GM19023 (cell line): ENCODE results near the gene RAD51B.
A peak's percentile ranks its signal among the peaks of the same experiment; 100 is the strongest.

Source experiments
- ATAC-seq: cut with Tn5 transposase; IDR thresholded peaks from one replicate; pipeline ENCODE4 v1.9.1; 2021; ENCODE audit warnings: mild to moderate bottlenecking, moderate library complexity; ENCODE audit not compliant: unreplicated experiment

Gene RAD51B

DNA sequence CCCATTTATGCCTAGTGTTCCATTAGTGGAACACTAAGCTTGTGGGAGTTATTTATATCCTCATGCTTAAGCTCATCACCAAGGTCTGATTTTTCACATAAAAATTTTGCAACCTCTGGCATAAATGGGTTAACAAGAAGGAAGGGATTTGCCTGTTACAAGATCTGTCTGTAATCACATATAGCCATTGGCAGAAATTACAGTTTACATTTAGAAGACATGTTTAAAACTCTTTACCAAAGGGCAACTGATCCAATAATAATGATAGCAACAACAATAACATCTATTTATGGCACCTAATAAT, 550.4 kb downstream of the RAD51B start:
- no peak for ATAC-seq

DNA sequence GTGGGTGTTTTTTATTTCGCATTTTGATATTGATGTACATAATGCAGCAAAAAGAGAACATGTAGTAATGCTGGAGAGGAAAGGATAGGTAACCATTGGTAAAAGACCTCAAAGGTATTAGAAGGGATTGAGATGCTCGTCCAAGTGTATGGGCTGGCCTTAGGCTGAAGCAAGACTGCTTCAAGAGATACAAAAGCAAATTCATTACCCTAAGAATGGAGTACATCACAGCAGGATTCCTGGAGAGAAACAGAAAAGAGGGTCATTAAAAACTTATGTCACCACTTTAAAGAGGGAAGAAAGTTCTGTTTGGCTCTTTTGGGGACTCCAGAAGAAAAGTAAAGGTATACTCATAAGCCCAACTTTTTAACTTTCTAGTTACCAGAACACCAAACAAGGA, 552.8 kb downstream of the RAD51B start:
- ATAC-seq: no peak

DNA sequence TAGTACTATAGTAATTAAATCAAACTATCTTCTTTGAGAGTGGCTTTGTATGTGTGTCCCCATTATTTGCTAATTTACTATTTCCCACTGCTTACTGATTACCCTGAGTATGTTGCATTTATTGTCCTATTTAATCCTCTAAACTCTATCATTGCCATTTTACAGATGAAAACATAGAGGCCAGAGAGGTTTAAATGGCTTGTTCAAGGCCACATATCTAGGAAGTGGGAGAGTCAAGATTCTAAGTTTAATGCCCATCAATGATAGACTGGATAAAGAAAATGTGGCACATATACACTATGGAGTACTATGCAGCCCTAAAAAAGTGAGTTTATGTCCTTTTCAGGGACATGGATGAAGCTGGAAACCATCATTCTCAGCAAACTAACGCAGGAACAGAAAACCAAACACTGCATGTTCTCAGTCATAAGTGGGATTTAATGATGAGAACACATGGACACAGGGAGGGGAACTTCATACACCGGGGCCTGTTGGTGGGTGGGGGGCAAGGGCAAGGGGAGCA, 553.6 kb downstream of the RAD51B start:
- ATAC-seq: no peak

DNA sequence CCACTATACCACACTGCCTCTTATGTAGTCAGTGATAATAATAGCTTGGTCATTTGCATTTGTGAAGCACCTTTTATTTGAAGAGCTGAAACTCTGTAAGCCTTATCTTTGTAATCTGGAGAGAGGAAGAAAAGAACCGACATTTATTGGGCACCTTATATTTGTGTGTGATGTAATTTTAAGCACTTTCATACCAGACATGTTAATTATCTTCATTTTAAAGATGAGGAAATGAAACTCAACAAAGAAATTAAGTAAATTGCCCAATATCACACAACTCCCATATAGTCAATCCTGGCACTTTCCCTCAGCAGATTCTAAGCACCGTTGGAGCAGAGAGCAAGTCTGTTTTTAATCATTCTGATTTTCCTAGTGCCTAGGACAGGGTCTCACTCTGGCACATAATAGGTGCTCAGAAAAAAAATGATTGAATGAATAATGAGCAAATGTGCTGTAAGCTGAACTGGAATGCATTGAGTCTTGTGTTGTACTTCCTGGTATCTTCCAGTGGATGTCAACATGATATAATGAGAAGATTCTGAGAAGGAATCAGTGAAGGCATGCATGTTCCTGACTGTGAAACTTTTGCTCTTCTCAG, 554.4 kb downstream of the RAD51B start:
- ATAC-seq: no peak

DNA sequence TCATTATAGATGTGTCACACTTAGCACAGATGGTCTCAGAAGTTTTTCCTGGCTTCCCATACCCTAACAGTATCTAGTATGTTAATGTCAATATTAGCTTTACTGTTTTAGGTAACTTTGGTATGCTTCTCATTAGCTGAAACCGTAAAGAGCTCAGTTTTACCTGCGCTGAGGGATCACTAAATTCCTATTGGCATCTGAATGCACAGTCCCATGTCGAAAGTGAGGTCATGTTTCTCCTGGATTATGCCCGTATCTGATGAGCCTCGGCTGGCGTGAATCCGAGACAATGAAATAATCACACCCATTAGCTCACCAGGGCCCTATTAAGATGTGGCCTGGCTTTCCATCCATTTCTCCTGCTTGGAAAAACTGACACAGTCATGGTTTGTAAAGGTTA, 555.1 kb downstream of the RAD51B start:
- ATAC-seq: no peak

DNA sequence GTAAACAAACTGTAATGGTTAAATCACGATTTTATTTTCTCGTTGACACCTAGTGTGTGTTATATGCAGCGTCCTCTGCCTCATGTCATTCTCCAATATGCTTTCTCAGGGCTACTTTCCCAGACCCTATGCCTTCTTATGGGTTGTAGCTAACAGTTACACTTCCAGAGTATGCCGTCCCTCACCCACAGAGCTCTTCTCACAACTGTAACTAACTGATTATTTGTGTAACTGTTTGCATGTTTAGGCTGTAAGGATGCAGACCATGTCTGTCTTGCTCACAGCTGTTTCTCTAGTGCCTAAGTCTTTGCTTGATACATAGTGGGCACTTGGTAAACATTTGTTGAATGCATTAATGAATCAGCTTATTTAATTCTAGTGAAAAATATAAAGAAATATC, 555.8 kb downstream of the RAD51B start:
- ATAC-seq: no peak

DNA sequence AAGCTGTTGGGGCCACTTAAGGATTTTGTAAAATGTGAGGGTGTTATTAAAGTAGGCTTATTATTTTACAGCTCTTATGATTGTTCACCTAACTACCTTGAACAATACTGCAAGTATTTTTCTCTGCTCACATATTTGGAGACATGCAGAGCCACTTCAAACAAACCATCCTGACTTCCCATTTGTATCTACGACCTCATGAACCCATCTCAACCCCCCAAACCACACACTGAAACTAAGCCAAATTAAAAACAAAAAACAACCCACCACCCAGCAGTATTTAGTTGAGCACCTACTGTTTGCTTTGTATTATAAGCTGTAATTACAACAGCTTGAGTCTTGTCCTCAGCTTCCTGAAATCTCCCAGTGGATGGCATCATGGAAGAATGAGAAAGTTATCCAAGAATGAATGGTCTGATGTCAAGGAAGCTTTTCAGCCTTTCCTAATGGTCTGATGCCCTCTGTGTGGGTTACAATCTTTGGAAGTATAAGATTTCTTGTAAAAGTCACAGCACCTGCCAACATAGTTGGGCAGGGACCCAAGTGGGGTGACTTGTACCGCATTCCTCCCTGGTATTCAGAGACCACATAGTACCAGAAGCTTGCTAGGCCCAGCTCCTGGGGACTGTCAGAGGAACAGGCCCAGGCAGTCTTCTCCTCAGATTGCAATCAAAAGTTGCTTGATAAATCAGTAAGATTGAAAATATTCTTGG, 556.6 kb downstream of the RAD51B start:
- ATAC-seq: no peak

DNA sequence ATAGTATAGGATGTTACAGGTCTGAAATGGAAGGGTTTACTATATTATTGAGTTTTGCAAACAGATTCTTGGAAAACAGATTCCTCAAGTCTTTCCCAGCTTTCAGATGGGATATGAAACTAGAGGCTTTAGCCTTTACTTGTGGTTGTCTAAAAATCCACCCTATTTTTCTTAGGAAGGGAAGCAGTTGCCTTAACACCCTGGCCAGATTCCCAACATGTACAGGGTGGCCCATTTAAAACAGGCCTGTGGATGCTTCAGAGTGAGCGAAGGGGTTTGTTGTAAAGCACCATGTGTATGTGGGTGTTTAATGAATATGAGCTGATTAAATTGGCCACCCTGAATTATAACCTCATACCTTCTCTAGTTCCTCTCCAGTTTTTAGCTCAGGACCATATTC, 557.4 kb downstream of the RAD51B start:
- no peak for ATAC-seq

DNA sequence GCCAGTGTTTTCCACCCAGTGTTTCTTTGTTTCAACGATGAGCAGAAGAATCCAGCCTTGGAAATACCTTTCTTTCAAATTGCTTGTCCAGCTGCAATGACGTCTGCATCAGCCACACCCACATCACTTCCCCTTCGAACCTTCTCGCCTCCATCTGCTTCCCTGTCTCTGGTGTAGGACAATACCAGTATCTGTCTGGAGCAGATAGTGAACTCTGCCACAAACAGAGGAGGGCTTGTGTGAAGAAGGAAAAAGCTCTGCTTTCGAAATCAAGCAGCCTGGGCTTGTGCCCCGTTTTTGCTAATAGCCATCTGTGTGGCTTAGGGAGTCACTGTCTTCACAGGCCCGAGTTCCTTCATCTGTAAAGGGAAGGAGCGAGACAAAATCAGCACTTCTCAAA, 557.9 kb downstream of the RAD51B start:
- no peak for ATAC-seq

DNA sequence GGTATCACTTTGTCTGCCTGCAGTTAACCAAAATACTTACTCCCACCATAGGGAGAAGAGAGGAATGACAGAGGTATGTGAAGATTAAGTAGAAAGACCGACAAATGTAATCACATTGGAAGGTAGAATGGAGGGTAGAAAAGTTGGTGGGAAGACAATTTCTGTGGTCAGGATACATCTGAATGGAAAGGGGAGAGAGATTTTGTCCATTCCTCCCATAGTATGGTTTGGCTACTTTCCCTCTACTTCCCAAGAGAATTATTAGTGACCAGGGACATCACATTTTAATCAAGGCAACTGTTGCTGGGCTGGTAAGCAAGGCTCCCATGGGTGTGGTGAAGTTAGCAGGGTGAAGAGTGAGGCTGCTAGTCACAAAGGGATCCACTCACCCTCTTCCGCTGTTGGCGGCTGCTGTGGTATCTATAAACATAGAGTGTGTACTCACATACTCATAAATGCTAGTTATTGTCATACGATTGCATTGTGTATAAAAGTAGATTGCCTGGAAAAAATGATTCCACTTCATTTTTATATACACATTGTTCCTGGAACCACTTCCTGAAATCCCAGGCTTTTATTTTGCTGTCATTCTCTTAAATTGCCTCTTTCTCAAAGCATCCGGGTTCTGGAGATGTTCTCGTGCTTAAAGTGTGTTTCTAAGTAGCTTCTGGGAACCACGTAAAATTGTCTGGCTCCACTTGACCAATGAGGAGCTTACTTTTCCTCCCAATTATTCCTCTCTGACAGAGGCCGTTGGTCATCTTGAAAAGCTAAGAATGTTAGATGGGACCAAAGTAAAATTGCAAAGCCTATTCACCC, 560.1 kb downstream of the RAD51B start:
- no peak for ATAC-seq

DNA sequence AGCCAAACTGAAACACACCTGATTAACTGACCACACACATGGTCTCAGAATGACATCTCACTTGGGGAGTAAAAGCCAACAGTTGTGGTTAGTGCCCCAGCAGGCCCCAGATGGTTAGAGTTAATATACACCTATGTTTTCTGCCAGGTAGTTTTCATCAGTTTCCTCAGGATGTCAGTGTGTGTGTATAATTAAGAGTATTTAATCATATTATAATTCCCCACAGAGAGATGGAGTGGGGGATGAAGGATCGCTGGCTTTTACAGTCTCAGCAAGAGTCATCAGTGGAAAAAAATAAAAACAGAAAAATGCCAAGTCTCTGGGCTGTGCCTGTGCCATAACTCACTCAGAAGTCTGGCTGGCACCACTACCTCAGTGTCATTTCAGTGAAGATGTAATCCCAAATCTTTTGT, 560.8 kb downstream of the RAD51B start:
- ATAC-seq: peak; percentile 71

DNA sequence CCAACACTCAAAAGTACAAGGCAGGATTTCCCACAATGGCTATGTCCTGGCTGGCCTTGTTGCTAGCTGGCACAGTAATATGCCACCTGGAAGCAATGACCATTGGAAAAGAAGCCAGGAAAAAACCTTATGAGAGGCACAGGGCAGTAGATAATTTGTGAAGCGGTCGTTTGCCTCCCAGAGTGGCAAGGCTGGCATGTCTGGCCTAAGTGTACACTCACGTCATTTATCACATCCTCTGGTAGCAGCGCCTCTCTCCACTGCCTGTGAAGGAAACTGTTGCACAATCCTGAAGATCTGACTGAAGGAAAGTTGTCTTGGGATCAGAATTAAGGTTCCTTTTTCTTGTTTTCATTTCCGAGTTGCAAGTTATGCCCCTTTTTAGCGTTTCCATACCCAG, 564.8 kb downstream of the RAD51B start:
- ATAC-seq: no peak

DNA sequence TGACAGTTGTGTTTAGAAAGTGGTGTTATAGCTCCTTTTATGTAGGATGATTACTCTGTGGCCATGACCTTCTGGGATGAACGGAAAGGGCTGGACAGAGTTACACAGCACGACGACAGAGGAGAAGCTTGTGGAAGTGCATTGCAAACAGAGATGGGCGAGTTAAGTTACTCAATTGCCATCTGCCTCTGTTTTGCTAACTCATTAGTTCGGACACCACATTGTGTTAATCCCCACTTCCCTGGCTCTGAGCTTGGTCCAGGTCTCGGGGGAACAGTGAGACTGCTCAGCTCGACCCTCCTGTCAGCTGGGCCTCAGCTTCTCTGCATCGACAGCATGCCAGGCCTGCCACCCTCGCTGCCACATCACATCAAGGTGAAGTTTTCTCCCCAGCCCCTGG, 565.3 kb downstream of the RAD51B start:
- no peak for ATAC-seq

DNA sequence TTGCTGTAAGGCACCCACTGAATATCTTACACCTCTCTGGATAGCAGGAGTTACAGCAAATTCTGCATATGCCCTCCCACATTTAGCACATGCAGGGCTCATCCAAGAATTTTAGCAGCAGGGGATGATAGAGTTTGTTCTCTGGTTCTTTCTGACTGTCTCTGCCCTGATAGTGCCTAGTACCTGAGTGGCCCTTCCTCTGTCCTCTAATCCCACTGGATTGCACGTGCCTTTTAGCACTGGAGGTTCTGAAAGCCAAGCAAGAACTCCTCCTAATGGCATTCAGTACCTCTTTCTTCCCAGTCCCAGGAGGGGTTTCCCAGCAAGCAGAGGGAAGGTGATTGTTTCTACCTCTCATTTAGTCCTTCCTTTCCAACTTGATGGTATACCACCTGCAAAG, 566.9 kb downstream of the RAD51B start:
- no peak for ATAC-seq

DNA sequence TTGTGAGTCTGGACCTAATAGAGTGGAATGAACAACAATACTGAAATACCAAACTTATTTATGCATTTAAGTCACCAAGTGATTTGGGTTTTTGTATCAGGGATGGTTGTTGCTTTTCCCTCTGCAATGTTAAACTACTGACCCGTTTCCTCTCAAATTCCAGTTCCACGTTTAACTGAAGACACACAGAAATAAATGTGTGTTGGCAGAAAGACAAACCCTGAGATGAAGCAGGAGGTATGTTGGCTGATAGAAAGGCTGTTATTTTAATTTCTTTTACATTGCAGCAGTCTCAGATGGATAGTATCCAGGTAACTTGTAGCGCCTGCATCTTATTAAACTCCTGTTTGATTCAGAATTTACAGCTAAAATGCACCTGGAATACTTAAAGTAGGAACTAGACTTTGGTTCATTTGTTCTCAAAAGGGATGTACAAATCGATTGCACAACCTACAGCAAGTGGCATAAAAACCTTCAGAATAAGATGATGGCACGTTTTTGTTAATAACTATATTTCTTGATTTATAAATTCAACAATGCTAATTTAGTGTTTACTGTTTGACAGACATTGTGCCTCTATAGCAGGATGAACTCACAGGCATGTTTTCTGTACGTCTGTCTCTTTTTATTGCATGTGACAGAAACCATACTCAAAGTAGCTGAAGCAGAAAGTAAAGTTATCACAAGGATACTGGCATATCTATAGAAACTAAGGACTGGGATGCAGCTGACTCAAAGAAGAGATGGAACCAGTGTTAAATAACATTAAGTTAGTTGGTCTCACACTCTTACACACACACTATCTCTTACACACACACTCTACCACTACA, 567.6 kb downstream of the RAD51B start:
- ATAC-seq: no peak

DNA sequence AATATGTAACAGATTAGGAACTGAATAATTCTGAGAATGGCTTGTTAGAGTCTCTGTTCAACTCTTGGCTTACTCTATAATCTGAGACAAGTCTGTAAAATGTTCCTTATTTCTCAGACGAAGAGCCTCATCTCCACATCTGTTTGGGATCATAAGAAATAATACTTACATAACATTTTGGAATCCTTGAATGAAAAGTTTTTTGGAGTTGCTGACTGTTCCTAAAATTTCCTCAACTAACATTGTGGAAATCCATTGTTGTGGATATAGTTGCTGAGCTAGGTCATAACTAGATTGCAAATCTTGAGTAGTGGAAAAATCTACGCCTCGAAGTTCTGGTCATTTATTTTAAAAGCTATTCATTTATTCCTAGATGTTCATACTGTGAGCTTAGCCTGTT, 570.4 kb downstream of the RAD51B start:
- ATAC-seq: no peak

DNA sequence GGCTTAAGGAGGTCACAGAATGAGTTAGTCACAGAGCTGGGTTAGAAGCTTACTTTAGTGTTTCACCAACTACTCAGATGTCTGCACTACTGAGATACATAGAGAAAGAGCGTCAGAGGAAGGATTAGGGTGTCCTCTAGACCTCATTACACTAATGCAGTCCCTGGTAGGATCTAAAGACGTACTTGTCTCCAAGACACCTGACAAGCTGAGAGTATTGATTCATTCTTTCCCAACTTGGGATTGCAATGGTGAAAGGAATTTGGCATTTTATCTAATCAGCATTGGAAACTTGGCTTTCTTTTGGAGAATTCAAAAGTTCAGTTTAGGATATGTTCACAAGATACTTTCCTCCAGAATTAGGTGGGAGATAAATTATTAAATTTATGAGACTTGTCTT, 571.2 kb downstream of the RAD51B start:
- no peak for ATAC-seq

DNA sequence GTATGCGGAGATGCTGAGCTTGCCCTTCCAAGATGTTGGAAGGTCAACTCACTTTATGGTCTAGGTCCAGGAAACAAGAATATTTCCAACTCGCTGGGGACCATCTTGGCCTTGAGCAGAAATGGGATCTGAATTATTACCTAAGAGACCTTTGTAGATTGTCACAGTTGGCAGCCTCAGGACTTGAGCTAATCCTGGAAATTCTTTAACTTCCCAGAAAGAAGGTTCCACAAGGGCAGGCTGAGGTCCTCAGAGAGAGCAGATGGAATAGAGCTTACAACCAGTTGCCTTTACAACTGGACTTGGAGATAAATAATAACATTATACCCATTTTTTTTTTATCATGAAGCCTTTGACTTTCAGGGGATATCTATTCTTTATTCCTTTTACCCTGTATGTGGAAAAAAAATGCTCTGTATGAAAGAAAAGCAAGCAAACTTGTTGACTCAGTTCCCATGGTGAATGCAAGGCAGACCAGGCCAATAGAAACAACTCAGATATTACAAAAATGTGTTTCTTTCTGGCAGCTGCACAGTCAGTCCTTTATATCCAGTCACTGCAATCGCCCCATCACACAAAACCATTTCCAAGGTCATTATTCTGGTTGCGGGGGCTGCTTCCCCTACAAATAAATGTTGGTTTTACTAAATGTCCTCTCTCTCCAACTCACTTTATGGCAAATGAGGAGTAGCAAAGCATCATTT, 571.9 kb downstream of the RAD51B start:
- no peak for ATAC-seq

DNA sequence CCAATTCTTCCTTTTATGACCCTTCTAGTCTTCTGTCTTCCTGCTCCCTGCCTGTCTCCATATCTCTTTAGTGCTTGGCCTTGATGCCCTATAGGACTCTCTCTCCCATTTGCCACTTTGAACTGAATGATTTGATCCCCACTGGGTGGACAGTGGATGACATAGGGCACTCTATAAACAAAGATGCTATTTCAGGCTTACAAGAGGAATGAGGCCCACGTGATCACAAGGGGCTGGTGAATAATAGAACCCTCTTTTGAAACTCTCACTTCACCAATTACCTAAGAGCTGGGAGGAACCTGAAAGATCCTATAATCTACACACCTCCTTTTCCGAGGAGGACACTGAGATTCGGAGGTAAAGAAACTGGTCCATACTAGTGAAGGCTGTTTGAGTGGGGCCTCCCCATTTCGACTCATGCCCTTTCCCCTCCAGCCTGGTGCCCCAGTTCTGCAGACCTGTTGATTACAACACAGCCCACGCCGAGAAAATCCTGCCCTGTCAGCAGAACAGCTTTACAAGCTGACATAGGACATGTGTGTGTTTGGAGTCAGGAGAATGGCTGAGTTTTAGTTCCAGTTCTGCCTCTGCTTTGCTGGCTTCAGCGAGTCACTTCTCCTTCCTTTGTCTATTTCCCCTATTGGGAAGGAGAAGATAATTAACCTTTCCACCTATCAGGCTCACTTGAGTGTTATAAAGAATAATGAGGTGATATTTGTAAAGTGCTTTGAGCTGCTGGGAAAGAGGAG, 573.0 kb downstream of the RAD51B start:
- ATAC-seq: no peak

DNA sequence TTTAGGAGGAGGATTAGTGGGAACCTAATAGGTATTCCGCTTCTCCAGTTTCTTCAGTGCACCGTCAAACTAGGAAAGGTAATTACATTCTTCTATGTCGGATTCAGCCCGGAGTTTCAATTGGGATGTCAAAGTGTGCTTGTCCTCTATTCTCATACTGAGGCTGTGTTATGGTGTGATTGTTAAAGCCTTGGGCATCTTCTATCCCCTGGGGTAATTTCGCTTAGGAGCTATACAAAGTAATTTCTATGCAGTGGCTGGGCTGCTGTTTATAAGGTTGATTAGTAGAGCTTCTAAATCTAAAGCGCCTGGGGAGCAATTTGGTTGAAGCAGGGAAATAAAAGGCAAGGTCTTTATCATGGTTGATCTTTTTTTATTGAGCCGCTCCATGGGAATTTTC, 573.7 kb downstream of the RAD51B start:
- ATAC-seq: no peak
